HK-2 (cell line): Measurements from ENCODE around the gene SEC31B.
A peak's percentile ranks its signal among the peaks of the same experiment; 100 is the strongest.

ENCODE experiments used
- DNase-seq: peaks from one replicate; pipeline ENCODE4 v3.0.0-alpha.2; 2018; ENCODE audit not compliant: unreplicated experiment

Gene SEC31B

DNA sequence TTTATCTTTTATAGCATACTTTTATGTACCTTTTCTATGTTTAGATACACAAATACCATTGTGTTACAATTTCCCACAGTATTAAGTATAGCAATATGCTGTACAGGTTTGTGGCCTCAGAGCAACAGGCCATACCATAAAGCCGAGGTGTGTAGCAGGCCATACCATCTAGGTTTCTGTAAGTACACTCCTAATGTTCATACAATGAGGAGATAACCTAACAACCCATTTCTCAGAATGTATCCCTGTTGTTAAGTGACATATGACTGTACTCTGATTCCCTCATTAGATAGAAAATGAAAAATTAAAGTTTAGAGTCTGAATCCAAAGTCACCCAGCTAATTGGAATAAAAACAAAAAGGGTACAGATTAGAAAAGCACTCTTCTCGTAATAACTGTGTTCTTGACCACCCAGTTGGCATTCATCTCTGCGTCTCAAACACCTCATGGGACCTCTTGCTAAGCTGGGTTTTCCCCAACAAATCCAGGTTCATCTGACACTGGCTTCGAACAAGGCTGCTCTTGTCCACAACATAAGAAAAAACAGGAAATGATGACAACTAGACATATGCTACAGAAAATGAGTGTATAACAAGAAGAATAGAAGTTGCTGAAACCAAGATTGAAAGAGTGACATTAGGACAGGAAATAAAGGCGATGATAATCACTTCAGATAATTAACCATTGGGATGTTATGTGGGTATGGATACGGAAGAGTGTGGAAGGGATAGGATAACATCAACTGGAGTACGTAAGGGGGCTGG lies 8.6 kb upstream of the SEC31B start:
- no peak for DNase-seq

- DNase-seq: no peak
Observed at GRCh38 chr10:100524638-100525037, 5.0 kb upstream of the SEC31B start.

- no peak for DNase-seq
Observed at GRCh38 chr10:100524206-100524605, 4.5 kb upstream of the SEC31B start.

GRCh38 chr10:100522945-100523344 lies 3.3 kb upstream of the SEC31B start:
- DNase-seq: no peak

DNA sequence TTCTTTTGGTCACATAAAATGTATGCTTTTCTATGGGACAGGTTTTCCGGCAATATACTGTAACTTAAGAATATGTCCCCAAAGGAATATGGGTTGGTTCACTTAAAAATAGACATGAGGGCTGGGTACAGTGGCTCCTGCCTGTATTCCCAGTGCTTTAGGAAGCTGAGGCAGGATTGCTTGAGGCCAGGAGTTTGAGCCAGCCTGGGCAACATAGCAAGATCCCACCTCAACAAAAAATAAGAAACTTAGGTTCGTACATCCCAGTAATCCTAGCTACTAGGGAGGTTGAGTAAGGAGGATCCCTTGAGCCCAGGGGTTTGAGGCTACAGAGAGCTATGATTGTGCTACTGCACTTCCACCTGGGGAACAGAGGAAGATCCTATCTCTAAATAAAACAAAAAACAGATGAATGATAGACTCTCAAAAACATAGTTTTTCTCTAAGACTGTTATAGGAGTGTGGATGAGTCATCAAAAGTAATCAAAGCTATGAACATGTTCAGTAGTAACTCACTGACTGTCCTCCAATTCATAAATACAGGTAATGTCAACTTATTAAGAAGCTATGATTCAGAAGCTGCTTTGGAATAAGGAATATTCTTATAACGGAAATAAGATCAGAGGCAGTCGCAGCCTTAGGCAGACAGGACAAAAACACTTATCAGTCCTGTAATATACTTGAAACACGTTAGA lies 2.6 kb upstream of the SEC31B start:
- DNase-seq: no peak

DNA sequence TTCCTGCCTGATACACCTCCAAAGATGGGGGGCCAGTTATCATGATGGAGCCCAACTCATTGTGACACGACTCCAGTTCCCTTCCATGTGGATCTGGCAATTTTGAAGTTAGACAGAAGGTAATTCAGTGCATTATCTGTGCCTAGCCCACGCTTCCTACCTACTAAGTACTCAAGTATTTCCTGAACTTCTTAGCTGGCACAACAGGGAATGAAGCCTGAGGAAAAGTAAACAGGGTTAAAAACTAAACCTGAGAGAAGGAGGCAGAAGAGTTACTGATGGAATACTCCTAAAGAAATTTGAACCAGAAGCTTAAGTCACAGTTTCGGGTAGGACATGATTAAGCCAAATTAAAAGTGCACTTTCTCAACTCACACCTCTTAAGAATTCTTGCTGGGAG lies 1.1 kb upstream of the SEC31B start:
- no peak for DNase-seq

DNA sequence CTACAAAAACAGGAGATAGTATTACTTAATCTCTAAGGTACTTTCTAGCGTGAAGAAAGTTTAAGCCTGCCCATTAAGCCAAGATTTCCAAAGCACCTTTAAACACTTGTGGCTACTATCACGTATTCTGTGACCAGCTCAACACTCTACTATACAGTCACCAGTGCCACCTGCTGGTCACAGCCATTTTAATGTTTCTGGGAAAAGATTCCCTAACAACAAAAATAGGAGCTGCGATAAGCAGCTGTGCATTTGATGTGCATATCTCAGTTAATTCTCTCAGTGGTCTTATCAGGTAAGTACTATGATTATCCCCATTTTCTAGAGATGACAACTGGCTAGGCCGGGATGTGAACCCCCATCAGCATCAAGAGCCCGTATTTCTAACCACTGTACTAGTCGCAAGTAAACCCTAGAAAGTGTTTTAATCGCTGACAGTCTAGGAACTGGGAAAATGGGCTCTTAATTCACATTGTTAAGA lies 860 bp downstream of the SEC31B start:
- DNase-seq: peak; percentile 36

DNA sequence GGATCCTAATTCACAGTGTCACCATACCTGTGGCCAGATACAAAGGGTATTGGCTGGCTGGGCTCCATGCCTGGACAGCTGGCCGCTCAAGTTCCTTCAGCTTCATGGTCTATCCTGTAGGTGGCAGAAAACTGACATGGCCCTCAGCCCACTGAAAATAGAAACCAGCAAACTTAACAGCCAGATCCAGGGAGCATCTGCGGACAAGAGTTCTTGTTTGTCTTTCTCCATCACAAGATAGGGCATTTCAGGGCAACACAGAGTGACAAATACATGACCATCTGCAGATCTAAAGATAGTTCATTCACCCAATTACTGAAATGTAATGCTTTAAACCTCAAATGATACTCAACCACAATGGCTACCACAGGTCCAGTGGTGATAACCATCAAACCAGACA lies 2.8 kb downstream of the SEC31B start:
- no peak for DNase-seq

- DNase-seq: no peak
Observed at GRCh38 chr10:100515612-100516011, 4.0 kb downstream of the SEC31B start.

GRCh38 chr10:100510533-100511308 lies 8.9 kb downstream of the SEC31B start:
- DNase-seq: no peak

GRCh38 chr10:100509241-100509840 lies 10.3 kb downstream of the SEC31B start:
- no peak for DNase-seq

DNA sequence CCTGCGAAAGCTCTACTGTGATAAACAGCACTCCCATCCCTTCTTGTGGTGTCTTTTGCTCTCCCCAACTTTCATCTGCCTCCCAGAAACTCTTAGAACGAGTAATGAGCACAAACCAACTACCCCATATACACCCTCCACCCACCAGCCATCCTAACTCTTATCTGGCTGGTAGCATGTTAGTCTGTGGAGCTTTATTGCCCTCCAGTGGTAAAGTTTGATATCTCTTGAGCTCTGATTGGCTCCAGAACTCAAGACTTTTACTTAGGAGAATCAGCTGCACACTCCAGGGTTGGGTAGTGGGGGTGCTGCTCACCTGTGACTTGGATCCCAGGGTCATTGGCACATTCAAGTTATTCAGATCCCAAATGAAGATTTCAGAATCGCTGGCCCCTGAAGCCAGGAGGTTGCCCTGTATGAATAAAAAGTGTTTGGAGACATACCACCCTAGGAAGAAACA lies 10.9 kb downstream of the SEC31B start:
- DNase-seq: no peak

DNA sequence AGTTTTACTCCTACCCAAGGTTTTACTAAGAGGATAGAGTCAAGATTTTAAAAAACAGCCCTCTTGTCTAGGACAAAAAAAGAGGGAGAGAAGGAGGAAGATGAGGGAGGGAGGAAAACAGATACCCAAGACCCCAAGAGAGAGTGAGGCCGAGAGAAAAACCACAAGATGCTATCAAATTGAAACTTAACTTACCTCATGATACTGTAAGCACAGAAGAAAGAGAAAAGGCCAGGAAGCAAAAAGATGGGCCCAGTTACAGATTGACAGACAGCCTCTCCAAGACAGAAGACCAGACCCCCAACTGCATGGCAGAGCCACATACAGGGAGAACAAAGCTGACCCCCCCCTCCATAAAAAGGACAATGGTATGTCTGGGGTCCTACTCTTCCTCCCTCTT lies 11.4 kb downstream of the SEC31B start:
- DNase-seq: no peak

GRCh38 chr10:100507357-100507732 lies 12.3 kb downstream of the SEC31B start:
- DNase-seq: no peak

- DNase-seq: peak; percentile 27
Observed at GRCh38 chr10:100506596-100507356, 12.9 kb downstream of the SEC31B start.

GRCh38 chr10:100505164-100505563 lies 14.5 kb downstream of the SEC31B start:
- no peak for DNase-seq

DNA sequence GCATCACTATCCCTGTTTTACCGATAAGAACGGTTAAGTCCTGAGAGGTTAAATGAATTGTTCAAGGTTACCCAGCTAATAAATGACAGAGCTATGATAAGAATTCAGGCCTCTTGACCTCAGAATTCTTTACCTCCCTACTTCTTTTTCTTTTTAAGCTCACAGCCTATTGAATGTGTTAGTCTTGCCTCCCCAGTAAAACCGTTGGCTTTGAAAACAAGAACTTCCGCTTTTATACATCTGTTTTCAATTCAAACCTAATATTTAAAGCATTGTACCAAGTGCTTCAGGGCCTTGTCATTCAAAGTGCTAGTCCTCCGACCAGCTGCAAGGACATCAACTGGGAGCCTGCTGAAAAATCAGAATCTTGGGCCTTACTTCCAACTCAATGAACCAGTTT lies 15.6 kb downstream of the SEC31B start:
- DNase-seq: no peak

- no peak for DNase-seq
Observed at GRCh38 chr10:100502926-100503494, 16.7 kb downstream of the SEC31B start.

- DNase-seq: no peak
Observed at GRCh38 chr10:100501423-100501822, 18.2 kb downstream of the SEC31B start.

DNA sequence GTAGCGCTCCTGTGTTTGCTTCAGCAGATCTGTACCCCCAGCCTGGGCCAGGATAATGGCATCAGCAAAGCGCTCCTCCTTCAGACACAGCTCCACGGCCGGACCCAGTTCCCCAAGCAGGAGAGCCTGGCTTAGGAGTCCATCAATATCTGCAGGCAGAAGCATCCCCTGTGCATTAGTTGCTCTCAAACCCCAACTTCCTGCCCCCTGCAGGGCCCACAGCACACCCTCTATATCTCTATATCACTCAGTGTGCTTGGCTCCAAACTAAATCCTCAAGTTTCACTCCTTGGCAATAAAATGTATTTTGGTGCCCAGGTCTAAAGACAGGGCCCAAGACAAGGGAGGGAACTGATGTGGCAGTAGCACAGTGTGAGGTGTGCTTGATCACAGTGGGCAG lies 21.6 kb downstream of the SEC31B start:
- DNase-seq: no peak

DNA sequence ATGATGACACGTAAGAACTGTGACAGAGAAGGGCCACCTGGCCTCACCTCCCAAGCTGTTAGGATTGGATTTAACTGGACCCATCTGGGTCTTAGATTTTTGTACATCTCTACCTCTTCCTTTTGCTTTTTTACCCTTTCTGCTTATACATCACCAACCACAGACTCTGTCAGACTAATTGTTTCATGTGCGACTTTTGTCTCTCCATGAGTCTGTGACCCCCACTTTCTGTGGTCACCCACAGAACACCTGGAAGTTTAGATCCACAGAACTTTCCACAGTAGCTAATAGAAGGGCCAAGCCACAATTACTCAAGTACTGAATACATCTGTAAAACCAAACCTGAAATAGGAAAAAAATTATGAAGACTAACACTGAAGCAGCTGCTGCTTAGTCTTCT lies 23.1 kb downstream of the SEC31B start:
- DNase-seq: no peak
